Loucy (cell line): ENCODE measurements around the gene PCDHB6.
"Not testable (repeated sequence)": the region's sequence is repeated elsewhere in the genome, so short reads cannot be mapped to it uniquely, and the experiment has no call there.

Experiments used
- CTCF ChIP-seq: fragments of 200-600 bp; sonication (generic); conservative IDR thresholded peaks from 2 replicates; pipeline ENCODE4 v1.5.1; 2014; ENCODE audit warnings: mild to moderate bottlenecking, antibody characterized with exemption, low read length
- EZH2phosphoT487 ChIP-seq: fragments of 200-600 bp; IDR thresholded peaks from 2 replicates; pipeline ENCODE4 v1.6.1; 2018; ENCODE audit warnings: antibody characterized with exemption, mild to moderate bottlenecking, moderate library complexity, borderline replicate concordance

DNA sequence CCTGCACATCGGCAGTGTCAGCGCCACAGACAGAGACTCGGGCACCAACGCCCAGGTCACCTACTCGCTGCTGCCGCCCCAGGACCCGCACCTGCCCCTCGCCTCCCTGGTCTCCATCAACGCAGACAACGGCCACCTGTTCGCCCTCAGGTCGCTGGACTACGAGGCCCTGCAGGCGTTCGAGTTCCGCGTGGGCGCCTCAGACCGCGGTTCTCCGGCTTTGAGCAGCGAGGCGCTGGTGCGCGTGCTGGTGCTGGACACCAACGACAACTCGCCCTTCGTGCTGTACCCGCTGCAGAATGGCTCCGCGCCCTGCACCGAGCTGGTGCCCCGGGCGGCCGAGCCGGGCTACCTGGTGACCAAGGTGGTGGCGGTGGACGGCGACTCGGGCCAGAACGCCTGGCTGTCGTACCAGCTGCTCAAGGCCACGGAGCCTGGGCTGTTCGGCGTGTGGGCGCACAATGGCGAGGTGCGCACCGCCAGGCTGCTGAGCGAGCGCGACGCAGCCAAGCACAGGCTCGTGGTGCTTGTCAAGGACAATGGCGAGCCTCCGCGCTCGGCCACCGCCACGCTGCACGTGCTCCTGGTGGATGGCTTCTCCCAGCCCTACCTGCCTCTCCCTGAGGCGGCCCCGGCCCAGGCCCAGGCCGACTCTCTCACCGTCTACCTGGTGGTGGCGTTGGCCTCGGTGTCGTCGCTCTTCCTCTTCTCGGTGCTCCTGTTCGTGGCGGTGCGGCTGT lies 26.3 kb upstream of the PCDHB6 start:
- not testable (repeated sequence) for TF ChIP-seq CTCF, EZH2phosphoT487
